Kidney glomerular epithelial cell (primary cell): ENCODE results near the gene PTGER3.

ENCODE experiments used
- DNase-seq: peaks from one replicate; lab custom pipeline; 2025; lab: John Stamatoyannopoulos, UW

The PTGER3 gene

GRCh38 chr1:71047635-71048607 lies at the start of gene PTGER3:
Gene PTGER3 (minus strand): TSS chr1:71047816. CDS start chr1:71047577, 239 bp downstream.
- DNase-seq, result no peak

GRCh38 chr1:71094913-71095312 lies 47.3 kb upstream of the PTGER3 start:
- DNase-seq, result no peak

- no peak for DNase-seq
These were observed 46.3 kb upstream of the PTGER3 start for GRCh38 chr1:71093938-71094337.

- DNase-seq, result peak; percentile 26
These were observed 42.1 kb upstream of the PTGER3 start for GRCh38 chr1:71089536-71090270.

GRCh38 chr1:71088645-71089287 lies 41.1 kb upstream of the PTGER3 start:
- DNase-seq, result no peak

- no peak for DNase-seq
These were observed 40.1 kb upstream of the PTGER3 start for GRCh38 chr1:71087713-71088112.

GRCh38 chr1:71087060-71087459 lies 39.4 kb upstream of the PTGER3 start:
- DNase-seq, result no peak

- peak; percentile 72 for DNase-seq
These were observed 38.7 kb upstream of the PTGER3 start for GRCh38 chr1:71086331-71086730.

- DNase-seq, result no peak
These were observed 35.7 kb upstream of the PTGER3 start for GRCh38 chr1:71083271-71083670.

- no peak for DNase-seq
These were observed 34.1 kb upstream of the PTGER3 start for GRCh38 chr1:71081697-71082080.

- DNase-seq, result peak; percentile 98
These were observed 33.4 kb upstream of the PTGER3 start, which contains the start of gene ZRANB2 for GRCh38 chr1:71080739-71081696. Gene ZRANB2 (minus strand): TSS chr1:71081035. CDS start chr1:71080995, 40 bp downstream.

- DNase-seq, result no peak
These were observed 32.7 kb upstream of the PTGER3 start for GRCh38 chr1:71080230-71080738.

- no peak for DNase-seq
These were observed 27.1 kb upstream of the PTGER3 start for GRCh38 chr1:71074681-71075080.

- no peak for DNase-seq
These were observed 24.7 kb upstream of the PTGER3 start for GRCh38 chr1:71072273-71072672.

- DNase-seq, result no peak
These were observed 24.1 kb upstream of the PTGER3 start for GRCh38 chr1:71071720-71072119.

- no peak for DNase-seq
These were observed 21.0 kb upstream of the PTGER3 start for GRCh38 chr1:71068325-71069240.

- no peak for DNase-seq
These were observed 7.2 kb upstream of the PTGER3 start for GRCh38 chr1:71054791-71055190.

- DNase-seq, result no peak
These were observed 6.7 kb upstream of the PTGER3 start for GRCh38 chr1:71054281-71054731.

- DNase-seq, result no peak
These were observed 6.1 kb upstream of the PTGER3 start for GRCh38 chr1:71053758-71054157.

- DNase-seq, result no peak
These were observed 5.5 kb upstream of the PTGER3 start for GRCh38 chr1:71053146-71053545.
